Measurements from ENCODE around the gene PACSIN2. TPM values are rescaled to one million over a fixed set of nuclear protein-coding genes. Genes with fewer than 3 reads are reported as not detected.
A peak's percentile ranks its signal among the peaks of the same experiment; 100 is the strongest.

PACSIN2 gene
- total RNA-seq, 1 experiment from 2014 or later: 70.5 TPM

DNA sequence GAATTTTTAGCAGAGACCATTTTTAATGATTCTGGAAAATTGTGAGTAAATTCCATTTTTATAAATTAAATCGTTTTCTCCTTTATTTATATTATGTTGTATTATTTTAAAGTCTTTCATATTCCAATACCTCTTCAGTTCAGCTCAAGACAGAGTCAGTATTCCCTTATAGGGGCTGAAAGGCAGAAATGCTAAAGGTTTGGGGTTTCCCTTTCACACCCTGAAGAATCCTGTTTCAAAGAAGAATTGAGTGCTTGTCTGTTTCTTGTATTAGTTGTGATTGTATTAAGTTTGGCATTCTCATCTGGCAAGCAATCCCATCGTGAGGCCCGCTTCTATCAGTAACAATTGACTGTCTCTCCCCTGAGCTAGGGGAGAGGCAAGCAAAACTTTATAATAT, 57.4 kb downstream of the PACSIN2 start:
- Mint-ChIP-seq H3K36me3 (peaks cover 11% of the 10 kb centered on the region), H3K27me3 (ENCODE audit: low read depth) (no peaks in the 10 kb centered on the region), H3K9me3 (peaks cover 12% of the 10 kb centered on the region), H3K4me3 (no peak overlapping the region), H3K4me1 (peaks cover 74% of the 10 kb centered on the region), H3K27ac (no peak overlapping the region)
- ATAC-seq (no peak), DNase-seq (ENCODE audit: low spot score) (no peak)
- CTCF ChIA-PET: interaction anchor here (1.0 kb wide), 1 partner anchor 274 kb away, joined by 3 read pairs; no protein-coding TSS in a partner anchor
- no peak for TF ChIP-seq SMAD4 (CRISPR knock-in tag; IDR thresholded peaks at IDR 0.05)
- TF ChIP-seq, protein P1, sequence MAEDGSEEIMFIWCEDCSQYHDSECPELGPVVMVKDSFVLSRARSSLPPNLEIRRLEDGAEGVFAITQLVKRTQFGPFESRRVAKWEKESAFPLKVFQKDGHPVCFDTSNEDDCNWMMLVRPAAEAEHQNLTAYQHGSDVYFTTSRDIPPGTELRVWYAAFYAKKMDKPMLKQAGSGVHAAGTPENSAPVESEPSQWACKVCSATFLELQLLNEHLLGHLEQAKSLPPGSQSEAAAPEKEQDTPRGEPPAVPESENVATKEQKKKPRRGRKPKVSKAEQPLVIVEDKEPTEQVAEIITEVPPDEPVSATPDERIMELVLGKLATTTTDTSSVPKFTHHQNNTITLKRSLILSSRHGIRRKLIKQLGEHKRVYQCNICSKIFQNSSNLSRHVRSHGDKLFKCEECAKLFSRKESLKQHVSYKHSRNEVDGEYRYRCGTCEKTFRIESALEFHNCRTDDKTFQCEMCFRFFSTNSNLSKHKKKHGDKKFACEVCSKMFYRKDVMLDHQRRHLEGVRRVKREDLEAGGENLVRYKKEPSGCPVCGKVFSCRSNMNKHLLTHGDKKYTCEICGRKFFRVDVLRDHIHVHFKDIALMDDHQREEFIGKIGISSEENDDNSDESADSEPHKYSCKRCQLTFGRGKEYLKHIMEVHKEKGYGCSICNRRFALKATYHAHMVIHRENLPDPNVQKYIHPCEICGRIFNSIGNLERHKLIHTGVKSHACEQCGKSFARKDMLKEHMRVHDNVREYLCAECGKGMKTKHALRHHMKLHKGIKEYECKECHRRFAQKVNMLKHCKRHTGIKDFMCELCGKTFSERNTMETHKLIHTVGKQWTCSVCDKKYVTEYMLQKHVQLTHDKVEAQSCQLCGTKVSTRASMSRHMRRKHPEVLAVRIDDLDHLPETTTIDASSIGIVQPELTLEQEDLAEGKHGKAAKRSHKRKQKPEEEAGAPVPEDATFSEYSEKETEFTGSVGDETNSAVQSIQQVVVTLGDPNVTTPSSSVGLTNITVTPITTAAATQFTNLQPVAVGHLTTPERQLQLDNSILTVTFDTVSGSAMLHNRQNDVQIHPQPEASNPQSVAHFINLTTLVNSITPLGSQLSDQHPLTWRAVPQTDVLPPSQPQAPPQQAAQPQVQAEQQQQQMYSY (CRISPR knock-in tag; IDR thresholded peaks at IDR 0.05): no peak
- TF ChIP-seq, protein P2, sequence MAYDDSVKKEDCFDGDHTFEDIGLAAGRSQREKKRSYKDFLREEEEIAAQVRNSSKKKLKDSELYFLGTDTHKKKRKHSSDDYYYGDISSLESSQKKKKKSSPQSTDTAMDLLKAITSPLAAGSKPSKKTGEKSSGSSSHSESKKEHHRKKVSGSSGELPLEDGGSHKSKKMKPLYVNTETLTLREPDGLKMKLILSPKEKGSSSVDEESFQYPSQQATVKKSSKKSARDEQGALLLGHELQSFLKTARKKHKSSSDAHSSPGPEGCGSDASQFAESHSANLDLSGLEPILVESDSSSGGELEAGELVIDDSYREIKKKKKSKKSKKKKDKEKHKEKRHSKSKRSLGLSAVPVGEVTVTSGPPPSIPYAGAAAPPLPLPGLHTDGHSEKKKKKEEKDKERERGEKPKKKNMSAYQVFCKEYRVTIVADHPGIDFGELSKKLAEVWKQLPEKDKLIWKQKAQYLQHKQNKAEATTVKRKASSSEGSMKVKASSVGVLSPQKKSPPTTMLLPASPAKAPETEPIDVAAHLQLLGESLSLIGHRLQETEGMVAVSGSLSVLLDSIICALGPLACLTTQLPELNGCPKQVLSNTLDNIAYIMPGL (CRISPR knock-in tag; IDR thresholded peaks at IDR 0.05): no peak
- TF ChIP-seq, protein P3, sequence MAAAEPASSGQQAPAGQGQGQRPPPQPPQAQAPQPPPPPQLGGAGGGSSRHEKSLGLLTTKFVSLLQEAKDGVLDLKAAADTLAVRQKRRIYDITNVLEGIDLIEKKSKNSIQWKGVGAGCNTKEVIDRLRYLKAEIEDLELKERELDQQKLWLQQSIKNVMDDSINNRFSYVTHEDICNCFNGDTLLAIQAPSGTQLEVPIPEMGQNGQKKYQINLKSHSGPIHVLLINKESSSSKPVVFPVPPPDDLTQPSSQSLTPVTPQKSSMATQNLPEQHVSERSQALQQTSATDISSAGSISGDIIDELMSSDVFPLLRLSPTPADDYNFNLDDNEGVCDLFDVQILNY (CRISPR knock-in tag; IDR thresholded peaks at IDR 0.05): no peak
- TF ChIP-seq, protein P4, sequence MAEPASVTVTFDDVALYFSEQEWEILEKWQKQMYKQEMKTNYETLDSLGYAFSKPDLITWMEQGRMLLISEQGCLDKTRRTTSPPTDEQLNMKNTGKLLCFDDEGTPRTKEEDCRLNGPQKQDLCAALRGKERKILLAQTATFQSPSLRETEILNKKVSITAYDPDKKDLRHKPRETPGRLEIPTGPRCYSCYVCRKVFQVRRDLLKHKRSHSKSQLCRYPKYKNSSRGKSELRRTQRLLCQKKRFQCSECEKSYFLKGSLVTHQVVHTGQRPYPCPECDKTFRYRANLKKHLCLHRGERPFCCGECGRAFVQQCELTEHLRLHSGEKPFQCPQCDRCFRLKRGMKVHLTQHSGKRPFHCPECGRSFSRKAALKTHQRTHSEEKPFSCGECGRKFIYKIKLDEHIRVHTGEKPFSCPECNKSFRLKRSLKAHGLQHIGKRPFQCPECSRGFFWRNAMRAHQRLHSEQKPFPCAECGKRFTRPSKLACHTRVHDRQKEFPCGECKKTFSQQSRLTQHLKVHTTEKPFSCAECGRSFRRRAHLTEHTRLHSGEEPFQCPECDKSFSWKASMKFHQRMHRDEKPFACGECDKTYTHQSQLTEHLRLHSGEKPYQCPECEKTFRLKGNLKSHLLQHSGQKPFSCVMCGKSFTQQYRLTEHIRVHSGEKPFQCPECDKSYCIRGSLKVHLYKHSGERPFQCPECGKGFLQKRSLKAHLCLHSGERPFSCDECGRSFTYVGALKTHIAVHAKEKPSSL (CRISPR knock-in tag; conservative IDR thresholded peaks at IDR 0.05): no peak
- TF ChIP-seq ZNF671 (CRISPR knock-in tag; IDR thresholded peaks at IDR 0.05): no peak
- no peak for TF ChIP-seq EMX1 (CRISPR knock-in tag; IDR thresholded peaks at IDR 0.05)
- TF ChIP-seq, protein P5, sequence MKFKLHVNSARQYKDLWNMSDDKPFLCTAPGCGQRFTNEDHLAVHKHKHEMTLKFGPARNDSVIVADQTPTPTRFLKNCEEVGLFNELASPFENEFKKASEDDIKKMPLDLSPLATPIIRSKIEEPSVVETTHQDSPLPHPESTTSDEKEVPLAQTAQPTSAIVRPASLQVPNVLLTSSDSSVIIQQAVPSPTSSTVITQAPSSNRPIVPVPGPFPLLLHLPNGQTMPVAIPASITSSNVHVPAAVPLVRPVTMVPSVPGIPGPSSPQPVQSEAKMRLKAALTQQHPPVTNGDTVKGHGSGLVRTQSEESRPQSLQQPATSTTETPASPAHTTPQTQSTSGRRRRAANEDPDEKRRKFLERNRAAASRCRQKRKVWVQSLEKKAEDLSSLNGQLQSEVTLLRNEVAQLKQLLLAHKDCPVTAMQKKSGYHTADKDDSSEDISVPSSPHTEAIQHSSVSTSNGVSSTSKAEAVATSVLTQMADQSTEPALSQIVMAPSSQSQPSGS (CRISPR knock-in tag; IDR thresholded peaks at IDR 0.05; ENCODE audit: borderline replicate concordance, low read depth): no peak
- TF ChIP-seq ZNF121 (CRISPR knock-in tag; IDR thresholded peaks at IDR 0.05): no peak
- no peak for TF ChIP-seq RELA (CRISPR knock-in tag; IDR thresholded peaks at IDR 0.05; ENCODE audit: borderline replicate concordance)
- TF ChIP-seq TCF7 (CRISPR knock-in tag; IDR thresholded peaks at IDR 0.05; ENCODE audit: low read depth): no peak
- no peak for TF ChIP-seq OVOL2 (CRISPR knock-in tag; IDR thresholded peaks at IDR 0.05; ENCODE audit: borderline replicate concordance)
- TF ChIP-seq TP53 (CRISPR knock-in tag; IDR thresholded peaks at IDR 0.05): no peak
- POLR2A ChIA-PET: no interaction called here

DNA sequence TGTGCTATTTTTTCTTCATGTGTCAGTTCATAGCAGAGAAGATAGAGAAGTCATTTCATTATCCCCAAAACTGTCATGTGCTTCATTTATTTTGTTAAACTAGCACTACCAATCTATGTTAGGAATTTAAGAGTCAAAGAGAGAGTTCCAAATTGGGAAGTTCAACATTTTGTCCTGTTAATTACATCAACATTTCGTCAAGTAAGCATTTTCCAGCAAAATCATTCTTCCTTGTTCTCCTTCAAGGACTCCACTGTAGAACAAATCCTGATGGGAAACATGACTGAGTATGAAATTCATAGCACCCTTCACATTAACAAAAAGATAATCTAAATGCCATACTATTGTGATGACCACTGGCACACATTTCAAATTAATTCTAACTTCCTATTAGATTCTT, 59.1 kb downstream of the PACSIN2 start:
- peaks cover 72% of the 10 kb centered on the region for H3K4me1 Mint-ChIP-seq
- ChIA-PET CTCF (interaction anchor here (1.6 kb wide), 1 partner anchor 88 kb away, joined by 5 read pairs; no protein-coding TSS in a partner anchor), POLR2A (no interaction called here)
- ATAC-seq (no peak), DNase-seq (ENCODE audit: low spot score) (no peak)
- peaks cover 11% of the 10 kb centered on the region for H3K36me3 Mint-ChIP-seq
- H3K9me3 Mint-ChIP-seq: peaks cover 12% of the 10 kb centered on the region
- no peaks in the 10 kb centered on the region for H3K27me3 Mint-ChIP-seq (ENCODE audit: low read depth)
- peak overlapping the region; percentile 20; the same call in 1 of the 2 replicates for H3K27ac Mint-ChIP-seq
- no peak overlapping the region for H3K4me3 Mint-ChIP-seq
- no peak for TF ChIP-seq PRRX2 (CRISPR knock-in tag; IDR thresholded peaks at IDR 0.05)
- no peak for TF ChIP-seq ELF4 (CRISPR knock-in tag; IDR thresholded peaks at IDR 0.05; ENCODE audit: low read depth)
- no peak for TF ChIP-seq TP53 (CRISPR knock-in tag; IDR thresholded peaks at IDR 0.05)
- TF ChIP-seq NFE2L1 (CRISPR knock-in tag; IDR thresholded peaks at IDR 0.05): no peak
- TF ChIP-seq, protein P4 (CRISPR knock-in tag; conservative IDR thresholded peaks at IDR 0.05): no peak
- TF ChIP-seq ZNF671 (CRISPR knock-in tag; IDR thresholded peaks at IDR 0.05): no peak
- TF ChIP-seq, protein P6, sequence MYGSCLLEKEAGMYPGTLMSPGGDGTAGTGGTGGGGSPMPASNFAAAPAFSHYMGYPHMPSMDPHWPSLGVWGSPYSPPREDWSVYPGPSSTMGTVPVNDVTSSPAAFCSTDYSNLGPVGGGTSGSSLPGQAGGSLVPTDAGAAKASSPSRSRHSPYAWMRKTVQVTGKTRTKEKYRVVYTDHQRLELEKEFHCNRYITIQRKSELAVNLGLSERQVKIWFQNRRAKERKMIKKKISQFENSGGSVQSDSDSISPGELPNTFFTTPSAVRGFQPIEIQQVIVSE (CRISPR knock-in tag; IDR thresholded peaks at IDR 0.05; ENCODE audit: borderline replicate concordance): no peak
- TF ChIP-seq GABPB1 (CRISPR knock-in tag; IDR thresholded peaks at IDR 0.05): no peak
- TF ChIP-seq FOXJ3 (CRISPR knock-in tag; IDR thresholded peaks at IDR 0.05; ENCODE audit: borderline replicate concordance): no peak
- TF ChIP-seq EMX1 (CRISPR knock-in tag; IDR thresholded peaks at IDR 0.05): no peak
- TF ChIP-seq ZNF219 (CRISPR knock-in tag; IDR thresholded peaks at IDR 0.05; ENCODE audit: borderline replicate concordance): no peak
- TF ChIP-seq, protein P7, sequence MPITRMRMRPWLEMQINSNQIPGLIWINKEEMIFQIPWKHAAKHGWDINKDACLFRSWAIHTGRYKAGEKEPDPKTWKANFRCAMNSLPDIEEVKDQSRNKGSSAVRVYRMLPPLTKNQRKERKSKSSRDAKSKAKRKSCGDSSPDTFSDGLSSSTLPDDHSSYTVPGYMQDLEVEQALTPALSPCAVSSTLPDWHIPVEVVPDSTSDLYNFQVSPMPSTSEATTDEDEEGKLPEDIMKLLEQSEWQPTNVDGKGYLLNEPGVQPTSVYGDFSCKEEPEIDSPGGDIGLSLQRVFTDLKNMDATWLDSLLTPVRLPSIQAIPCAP (CRISPR knock-in tag; IDR thresholded peaks at IDR 0.05): no peak
